RWPE2 (cell line): ENCODE data around the gene NINJ2.
A peak's percentile ranks its signal among the peaks of the same experiment; 100 is the strongest.

Experiments used
- ATAC-seq: fragments of 200-7000 bp; cut with Tn5 transposase; 3 replicates; pipeline ENCODE4 v1.9.1; 2021; ENCODE audit warnings: low read depth
- DNase-seq: peaks from one replicate; pipeline ENCODE4 v3.0.0-alpha.2; 2020; ENCODE audit warnings: low spot score
- H3K27ac ChIP-seq: fragments of 450-650 bp; 2 replicates; pipeline ENCODE4 v1.5.1; 2017; ENCODE audit warnings: mild to moderate bottlenecking; ENCODE audit not compliant: poor library complexity, severe bottlenecking
- H3K27me3 ChIP-seq: fragments of 250-450 bp; sonication (Bioruptor Pico); 2 replicates; pipeline ENCODE4 v1.5.1; 2021; ENCODE audit warnings: mild to moderate bottlenecking, moderate library complexity; ENCODE audit not compliant: insufficient read depth, poor library complexity, severe bottlenecking
- H3K36me3 ChIP-seq: fragments of 250-450 bp; sonication (Bioruptor Pico); 2 replicates; pipeline ENCODE4 v1.5.1; 2020; ENCODE audit warnings: low read depth, mild to moderate bottlenecking, moderate library complexity
- H3K4me1 ChIP-seq: fragments of 250-450 bp; sonication (Bioruptor Pico); 2 replicates; pipeline ENCODE4 v1.5.1; 2021; ENCODE audit warnings: mild to moderate bottlenecking, moderate library complexity; ENCODE audit not compliant: insufficient read depth, poor library complexity, severe bottlenecking
- H3K4me3 ChIP-seq: fragments of 250-450 bp; sonication (Bioruptor Pico); 2 replicates; pipeline ENCODE4 v1.5.1; 2021; ENCODE audit warnings: mild to moderate bottlenecking, moderate library complexity; ENCODE audit not compliant: severe bottlenecking
- H3K9me3 ChIP-seq: fragments of 250-450 bp; sonication (Bioruptor Pico); 2 replicates; pipeline ENCODE4 v1.5.1; 2021; ENCODE audit warnings: mild to moderate bottlenecking, moderate library complexity; ENCODE audit not compliant: severe bottlenecking
- CTCF ChIP-seq: fragments of 450-650 bp; IDR thresholded peaks from one replicate; pipeline ENCODE4 v1.5.1; 2017; ENCODE audit warnings: mild to moderate bottlenecking, moderate library complexity; ENCODE audit not compliant: poor library complexity, severe bottlenecking

Gene NINJ2

GRCh38 chr12:539540-540310, 123.5 kb downstream of the NINJ2 start:
- no peak for TF ChIP-seq CTCF

GRCh38 chr12:538731-539539, 124.3 kb downstream of the NINJ2 start:
- no peak overlapping the region for H3K4me3 ChIP-seq
- no peaks in the 10 kb centered on the region for H3K36me3 ChIP-seq
- no peaks in the 10 kb centered on the region for H3K9me3 ChIP-seq
- H3K27me3 ChIP-seq, result no peaks in the 10 kb centered on the region
- peaks cover 14% of the 10 kb centered on the region for H3K4me1 ChIP-seq
- TF ChIP-seq CTCF, result no peak
- ATAC-seq (no peak), DNase-seq (no peak)
- H3K27ac ChIP-seq, result no peak overlapping the region

More at GRCh38 chr12:539540-540310, 123.5 kb downstream of the NINJ2 start:
- Histone ChIP-seq H3K27ac (no peak overlapping the region), H3K9me3 (no peaks in the 10 kb centered on the region), H3K4me1 (peaks cover 14% of the 10 kb centered on the region), H3K27me3 (no peaks in the 10 kb centered on the region), H3K4me3 (no peak overlapping the region), H3K36me3 (no peaks in the 10 kb centered on the region)
- DNase-seq, result no peak
- ATAC-seq, result no peak

GRCh38 chr12:537772-538171, 125.5 kb downstream of the NINJ2 start:
- Histone ChIP-seq H3K4me3 (no peak overlapping the region), H3K27ac (no peak overlapping the region), H3K27me3 (no peaks in the 10 kb centered on the region), H3K4me1 (peaks cover 14% of the 10 kb centered on the region), H3K36me3 (no peaks in the 10 kb centered on the region), H3K9me3 (no peaks in the 10 kb centered on the region)
- ATAC-seq, result peak; percentile 58
- DNase-seq, result no peak
- TF ChIP-seq CTCF, result no peak

GRCh38 chr12:536751-537245, 126.4 kb downstream of the NINJ2 start:
- Histone ChIP-seq H3K4me1 (peaks cover 14% of the 10 kb centered on the region), H3K4me3 (no peak overlapping the region), H3K27me3 (no peaks in the 10 kb centered on the region), H3K36me3 (no peaks in the 10 kb centered on the region), H3K9me3 (no peaks in the 10 kb centered on the region), H3K27ac (no peak overlapping the region)
- TF ChIP-seq CTCF, result no peak
- no peak for ATAC-seq
- DNase-seq, result no peak
